KOPT-K1 (cell line): ENCODE measurements around the gene ZFAND3.

Experiments used
- H3K27ac ChIP-seq: fragments of 200-600 bp; sonication (generic); 2 replicates; pipeline ENCODE4 v1.5.1; 2016; ENCODE audit warnings: antibody characterized with exemption, mild to moderate bottlenecking, low read depth, low read length; ENCODE audit not compliant: poor library complexity, severe bottlenecking
- H3K36me3 ChIP-seq: fragments of 200-600 bp; sonication (generic); 2 replicates; pipeline ENCODE4 v1.5.1; 2017; ENCODE audit warnings: antibody characterized with exemption, mild to moderate bottlenecking, low read length, moderate library complexity; ENCODE audit not compliant: insufficient read depth
- H3K9me3 ChIP-seq: fragments of 200-600 bp; sonication (generic); 2 replicates; pipeline ENCODE4 v1.5.1; 2017; ENCODE audit warnings: antibody characterized with exemption, low read length, mild to moderate bottlenecking; ENCODE audit not compliant: insufficient read depth, poor library complexity, severe bottlenecking

The ZFAND3 gene

DNA sequence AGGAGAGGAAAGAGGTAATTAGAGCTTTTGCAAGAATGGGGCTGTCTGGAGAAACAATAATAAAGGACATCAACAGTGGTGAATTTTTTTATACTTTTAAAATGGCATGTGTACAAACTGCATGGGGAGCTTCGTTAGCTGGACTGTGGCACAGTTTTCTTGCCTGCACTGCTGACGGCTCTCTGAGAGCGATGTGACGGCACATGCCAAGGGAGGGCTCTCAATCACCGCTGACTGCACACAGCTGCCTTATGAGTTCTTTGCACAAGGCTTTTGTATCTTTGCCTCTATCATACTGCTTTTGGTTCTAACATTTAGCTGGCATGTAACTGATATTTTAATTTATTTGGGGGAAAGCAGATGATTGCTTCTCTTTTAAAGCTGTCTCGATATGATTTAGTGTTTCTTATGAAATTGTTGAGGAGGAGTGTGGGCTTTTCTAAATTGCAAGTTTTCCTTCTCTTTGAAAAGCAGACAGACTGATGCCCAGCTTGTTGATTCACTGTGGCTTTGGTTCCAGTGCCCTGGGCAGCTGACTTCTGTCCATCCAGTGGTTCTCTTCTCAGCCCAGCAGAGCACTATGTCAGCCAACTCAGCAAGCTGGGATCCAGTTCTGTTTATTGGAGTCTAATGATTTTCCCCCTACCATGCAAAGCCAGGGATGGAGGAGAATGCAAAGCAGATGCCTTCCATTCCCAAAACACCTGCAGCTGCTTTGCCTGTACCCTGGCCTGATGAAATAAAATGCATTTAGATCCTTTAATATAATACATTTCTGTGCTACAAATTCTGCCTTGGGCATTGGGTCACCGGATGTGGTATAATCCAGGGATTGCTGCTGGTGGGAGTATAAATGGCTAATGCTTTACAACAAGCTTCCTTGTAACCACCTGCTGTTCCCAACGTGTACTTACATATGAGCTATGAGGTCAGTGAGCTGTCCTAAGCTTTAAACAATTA, 323.9 kb downstream of the ZFAND3 start:
- no peaks in the 10 kb centered on the region for H3K9me3 ChIP-seq
- H3K36me3 ChIP-seq: peaks cover 4% of the 10 kb centered on the region; the same call in 1 of the 2 replicates
- no peak overlapping the region for H3K27ac ChIP-seq

DNA sequence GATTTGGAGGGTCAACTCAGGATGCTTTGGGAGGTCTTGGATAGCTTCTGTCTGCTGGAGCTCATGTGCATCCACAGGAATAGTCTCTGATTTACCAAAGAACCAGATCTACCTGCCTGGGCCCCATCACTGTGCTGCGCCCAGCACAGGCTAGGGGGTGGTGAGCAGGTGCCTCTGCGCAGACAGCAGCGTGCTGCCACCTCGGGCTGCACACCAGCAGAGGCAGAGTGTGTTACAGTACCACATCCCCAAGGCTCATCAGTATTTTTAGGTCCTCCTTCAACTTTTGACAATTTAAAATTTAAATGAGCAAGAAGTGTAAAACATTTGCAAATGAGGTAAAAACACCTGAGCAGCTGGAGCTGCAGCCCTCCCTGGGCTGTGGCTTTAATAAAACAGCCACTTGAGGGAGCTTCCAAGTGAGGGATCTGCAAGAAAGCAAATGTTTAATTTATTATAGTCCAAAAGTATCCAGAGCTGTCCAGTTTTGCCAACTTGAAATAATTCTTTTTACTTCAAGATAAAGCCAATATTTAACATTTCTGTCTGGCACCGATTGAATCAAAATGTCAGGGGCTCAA, 324.9 kb downstream of the ZFAND3 start:
- Histone ChIP-seq H3K36me3 (no peaks in the 10 kb centered on the region; the same call in 1 of the 2 replicates), H3K27ac (no peak overlapping the region), H3K9me3 (no peaks in the 10 kb centered on the region)

- Histone ChIP-seq H3K9me3 (no peaks in the 10 kb centered on the region), H3K27ac (no peak overlapping the region)
Measured at GRCh38 chr6:38146021-38146733, 326.6 kb downstream of the ZFAND3 start.

DNA sequence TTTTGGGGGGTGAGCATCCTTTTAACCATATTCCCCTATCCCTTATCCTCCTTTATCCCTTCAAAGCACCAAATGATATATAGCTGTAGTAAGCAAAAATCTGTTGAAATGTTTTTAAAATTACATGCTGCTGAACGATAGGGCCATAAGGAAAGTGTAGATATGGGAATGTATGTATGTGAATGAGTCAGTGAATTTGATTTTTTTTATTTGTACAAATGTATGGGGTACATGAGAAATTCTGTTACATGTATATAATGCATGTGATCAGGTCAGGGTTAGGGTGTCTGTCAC, 327.2 kb downstream of the ZFAND3 start:
- Histone ChIP-seq H3K36me3 (peaks cover 2% of the 10 kb centered on the region; the same call in 1 of the 2 replicates), H3K27ac (no peak overlapping the region), H3K9me3 (no peaks in the 10 kb centered on the region)

More at GRCh38 chr6:38146021-38146733, 326.6 kb downstream of the ZFAND3 start:
- no peaks in the 10 kb centered on the region; the same call in 1 of the 2 replicates for H3K36me3 ChIP-seq

DNA sequence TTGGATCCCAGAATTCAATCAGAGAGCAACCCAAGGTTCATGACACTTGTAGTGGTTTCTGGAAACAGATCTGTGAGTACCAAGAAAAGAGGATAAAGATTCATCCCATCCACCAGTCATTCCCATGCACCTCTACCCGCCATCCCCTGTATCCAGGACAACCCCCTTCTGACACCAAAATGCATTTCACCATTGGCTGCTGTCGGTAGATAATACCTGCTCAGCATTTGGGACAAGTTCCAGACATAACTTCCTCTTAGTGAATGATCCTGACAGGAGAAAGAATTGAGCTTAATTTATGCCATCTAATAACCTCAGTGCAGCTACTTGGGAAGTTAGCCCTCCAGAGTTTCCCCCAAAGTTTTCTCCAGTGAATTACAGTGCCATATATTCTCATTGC, 329.1 kb downstream of the ZFAND3 start:
- H3K9me3 ChIP-seq: no peaks in the 10 kb centered on the region
- H3K36me3 ChIP-seq: peaks cover 20% of the 10 kb centered on the region
- no peak overlapping the region for H3K27ac ChIP-seq

DNA sequence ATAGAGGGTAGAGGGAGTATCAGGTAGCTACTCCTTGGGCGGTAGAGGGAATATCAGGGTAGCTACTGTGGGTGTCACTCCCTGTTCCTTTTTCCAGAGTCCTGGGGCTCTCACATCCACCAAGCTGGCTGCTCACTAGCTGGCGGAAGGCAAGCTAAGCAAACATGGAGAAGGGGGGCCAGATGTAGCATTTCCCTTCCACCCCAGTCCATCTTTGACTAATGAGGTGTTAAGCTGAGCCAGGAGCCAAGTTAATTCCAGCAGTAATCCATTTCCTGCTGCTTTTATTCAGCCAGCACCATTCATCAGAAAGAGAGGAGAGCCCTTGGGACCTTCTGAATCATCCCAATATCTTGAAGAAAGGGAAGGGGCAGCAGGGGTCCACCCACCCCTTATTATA, 330.0 kb downstream of the ZFAND3 start:
- Histone ChIP-seq H3K36me3 (peaks cover 24% of the 10 kb centered on the region), H3K27ac (no peak overlapping the region), H3K9me3 (no peaks in the 10 kb centered on the region)

GRCh38 chr6:38150021-38150420, 330.5 kb downstream of the ZFAND3 start:
- Histone ChIP-seq H3K36me3 (peaks cover 24% of the 10 kb centered on the region), H3K9me3 (no peaks in the 10 kb centered on the region), H3K27ac (no peak overlapping the region)

DNA sequence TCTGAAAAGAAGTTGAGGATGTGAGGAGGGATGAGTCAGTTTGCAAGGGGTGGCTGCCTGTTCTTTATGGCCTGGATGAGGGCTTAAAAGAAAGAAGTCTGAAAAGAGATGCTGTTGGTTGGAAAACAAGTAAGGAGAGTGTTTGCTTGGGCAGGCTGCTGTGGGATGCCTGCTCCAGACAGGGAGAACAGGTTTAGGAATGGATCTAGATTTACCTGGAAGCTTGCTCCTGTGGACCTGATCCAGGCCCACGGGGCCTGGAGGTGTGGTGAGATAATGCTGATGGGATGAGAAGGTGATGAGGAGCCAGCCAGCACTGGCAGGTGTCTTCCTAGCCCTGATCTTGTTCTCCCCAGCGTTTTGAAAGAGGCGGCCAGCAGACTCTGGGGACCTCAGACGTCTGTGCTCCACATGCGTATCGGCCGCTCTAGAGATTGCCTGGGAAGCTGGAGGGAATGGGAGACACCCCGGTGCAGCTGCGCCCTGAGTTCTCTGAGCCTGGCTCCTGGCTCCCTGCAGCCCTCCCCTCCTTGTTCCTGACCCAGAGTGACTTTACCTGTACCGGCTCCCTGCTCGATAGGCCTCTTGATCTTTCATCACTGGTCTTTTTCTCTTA, 331.3 kb downstream of the ZFAND3 start:
- no peak overlapping the region for H3K27ac ChIP-seq
- H3K36me3 ChIP-seq: peaks cover 24% of the 10 kb centered on the region
- H3K9me3 ChIP-seq: no peaks in the 10 kb centered on the region

DNA sequence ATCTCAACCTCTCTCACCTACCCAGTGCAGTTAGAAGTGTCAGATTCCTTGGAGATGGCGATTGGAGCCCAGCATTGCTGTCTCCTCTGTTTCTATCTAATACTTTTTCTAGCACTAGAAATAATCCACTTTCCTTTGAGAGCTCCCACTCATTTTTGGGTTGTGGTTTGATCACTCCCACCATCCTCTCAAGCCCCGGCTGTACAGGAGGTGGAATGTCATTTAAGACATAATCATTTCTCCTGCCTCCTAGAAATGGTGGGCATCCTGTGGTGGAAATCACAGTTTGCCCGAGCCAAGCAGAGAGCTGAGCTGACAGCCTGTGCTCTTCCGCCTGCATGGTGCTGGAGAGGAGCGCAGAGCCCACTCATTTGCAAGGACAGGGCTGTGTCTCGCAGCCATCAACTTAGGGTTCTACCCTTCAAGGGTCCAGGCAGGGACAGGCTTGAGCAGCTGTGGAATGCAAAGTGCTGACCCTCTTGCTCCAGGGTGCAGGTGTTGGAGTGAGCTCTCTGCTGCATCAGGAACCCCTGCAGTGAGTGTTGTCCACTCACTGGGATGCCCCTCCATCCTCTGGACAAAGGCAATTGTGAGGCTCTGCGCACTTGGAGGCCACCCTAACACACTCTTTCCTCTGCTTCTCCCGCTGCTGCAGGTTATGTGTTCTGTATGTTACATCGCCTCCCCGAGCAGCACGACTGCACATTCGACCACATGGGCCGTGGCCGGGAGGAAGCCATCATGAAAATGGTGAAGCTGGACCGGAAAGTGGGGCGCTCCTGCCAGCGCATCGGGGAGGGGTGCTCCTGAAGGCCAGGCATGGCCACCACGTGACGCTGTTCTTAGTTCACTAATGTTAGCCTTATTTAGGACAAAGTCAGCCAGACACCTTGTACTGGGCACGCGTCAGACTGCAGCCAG, 332.3 kb downstream of the ZFAND3 start:
- no peak overlapping the region for H3K27ac ChIP-seq
- no peaks in the 10 kb centered on the region for H3K9me3 ChIP-seq
- H3K36me3 ChIP-seq: peaks cover 24% of the 10 kb centered on the region

- Histone ChIP-seq H3K36me3 (peaks cover 24% of the 10 kb centered on the region), H3K27ac (no peak overlapping the region), H3K9me3 (no peaks in the 10 kb centered on the region)
Measured at GRCh38 chr6:38152620-38153019, 333.1 kb downstream of the ZFAND3 start.

GRCh38 chr6:38153076-38153797, 333.7 kb downstream of the ZFAND3 start:
- Histone ChIP-seq H3K9me3 (no peaks in the 10 kb centered on the region), H3K36me3 (peaks cover 24% of the 10 kb centered on the region), H3K27ac (no peak overlapping the region)

GRCh38 chr6:38153798-38154345, 334.3 kb downstream of the ZFAND3 start:
- no peak overlapping the region for H3K27ac ChIP-seq
- peaks cover 24% of the 10 kb centered on the region for H3K36me3 ChIP-seq
- no peaks in the 10 kb centered on the region for H3K9me3 ChIP-seq

GRCh38 chr6:38154731-38155130, 335.2 kb downstream of the ZFAND3 start:
- peaks cover 24% of the 10 kb centered on the region for H3K36me3 ChIP-seq
- no peak overlapping the region for H3K27ac ChIP-seq

More at GRCh38 chr6:38154731-38155130, 335.2 kb downstream of the ZFAND3 start:
- no peaks in the 10 kb centered on the region for H3K9me3 ChIP-seq
